ENCODE measurements around the gene BIVM. TPM values are rescaled to one million over a fixed set of nuclear protein-coding genes. Genes with fewer than 3 reads are reported as not detected.

Gene BIVM
- total RNA-seq, 1 donor = 22.1 TPM

DNA sequence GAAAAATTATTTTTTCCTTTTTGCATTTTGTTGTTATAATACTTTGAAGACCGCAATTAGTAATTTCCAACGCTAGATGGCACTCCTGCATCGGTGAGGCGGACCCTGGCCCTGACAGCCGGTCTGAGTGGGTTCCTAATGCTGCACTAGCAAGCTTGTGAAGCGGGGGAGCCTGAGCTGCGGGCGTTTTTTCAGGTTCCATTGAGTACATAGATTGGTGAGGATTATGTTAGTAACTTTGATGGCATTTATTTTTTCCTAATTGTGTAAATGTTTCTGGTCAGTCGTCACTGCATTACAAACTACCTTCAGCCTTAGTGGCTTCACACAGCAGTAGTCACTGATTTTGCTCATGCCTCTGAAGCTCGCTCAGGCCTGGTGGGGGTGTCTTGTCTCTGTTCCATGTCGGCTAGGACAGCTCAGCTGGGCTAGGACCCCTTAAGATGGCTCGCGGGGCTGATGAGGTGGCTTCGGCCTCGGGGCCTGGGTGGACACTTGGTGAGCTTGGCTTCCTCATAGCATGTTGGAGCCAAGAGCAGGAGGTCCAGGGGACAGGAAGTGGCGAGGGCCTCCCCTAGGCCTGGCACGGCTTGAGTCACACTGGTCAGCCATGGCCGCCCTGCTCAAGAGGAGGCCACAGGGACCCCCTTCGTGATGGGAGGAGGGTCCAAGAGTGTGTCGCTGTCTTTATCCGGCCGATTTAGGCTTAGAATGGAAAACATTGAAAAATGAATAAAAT, 71.9 kb downstream of the BIVM start:
- peak overlapping the region; percentile 46 for H3K4me2 ChIP-seq (ENCODE audit: insufficient read depth, low read length)
- peaks cover 70% of the 10 kb centered on the region for H3K36me3 ChIP-seq (ENCODE audit: insufficient read depth, low read length)
- H3K79me2 ChIP-seq (ENCODE audit: insufficient read depth, low read length) = peaks cover 23% of the 10 kb centered on the region
- peak overlapping the region; percentile 62 for H3K27ac ChIP-seq (ENCODE audit: low read depth, low read length)
- DNase-seq (ENCODE audit: insufficient read length, low spot score, missing footprints) = peak; percentile 19
- H2AFZ ChIP-seq (ENCODE audit: low read length) = peak overlapping the region; percentile 45
- peaks cover 15% of the 10 kb centered on the region for H4K20me1 ChIP-seq (ENCODE audit: insufficient read depth, low read length)
- peaks cover 15% of the 10 kb centered on the region for H3K4me1 ChIP-seq (ENCODE audit: insufficient read depth, low read length)
- H3K27me3 ChIP-seq (ENCODE audit: insufficient read depth, low read length) = no peaks in the 10 kb centered on the region
- H3K4me3 ChIP-seq (ENCODE audit: insufficient read depth, low read length) = no peak overlapping the region
- TF ChIP-seq, protein P1, sequence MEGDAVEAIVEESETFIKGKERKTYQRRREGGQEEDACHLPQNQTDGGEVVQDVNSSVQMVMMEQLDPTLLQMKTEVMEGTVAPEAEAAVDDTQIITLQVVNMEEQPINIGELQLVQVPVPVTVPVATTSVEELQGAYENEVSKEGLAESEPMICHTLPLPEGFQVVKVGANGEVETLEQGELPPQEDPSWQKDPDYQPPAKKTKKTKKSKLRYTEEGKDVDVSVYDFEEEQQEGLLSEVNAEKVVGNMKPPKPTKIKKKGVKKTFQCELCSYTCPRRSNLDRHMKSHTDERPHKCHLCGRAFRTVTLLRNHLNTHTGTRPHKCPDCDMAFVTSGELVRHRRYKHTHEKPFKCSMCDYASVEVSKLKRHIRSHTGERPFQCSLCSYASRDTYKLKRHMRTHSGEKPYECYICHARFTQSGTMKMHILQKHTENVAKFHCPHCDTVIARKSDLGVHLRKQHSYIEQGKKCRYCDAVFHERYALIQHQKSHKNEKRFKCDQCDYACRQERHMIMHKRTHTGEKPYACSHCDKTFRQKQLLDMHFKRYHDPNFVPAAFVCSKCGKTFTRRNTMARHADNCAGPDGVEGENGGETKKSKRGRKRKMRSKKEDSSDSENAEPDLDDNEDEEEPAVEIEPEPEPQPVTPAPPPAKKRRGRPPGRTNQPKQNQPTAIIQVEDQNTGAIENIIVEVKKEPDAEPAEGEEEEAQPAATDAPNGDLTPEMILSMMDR (IDR thresholded peaks at IDR 0.05; ENCODE audit: extremely low read depth, low read depth, low read length) = peak; percentile 91
- H3K9me3 ChIP-seq (ENCODE audit: low read depth, low read length) = no peaks in the 10 kb centered on the region

DNA sequence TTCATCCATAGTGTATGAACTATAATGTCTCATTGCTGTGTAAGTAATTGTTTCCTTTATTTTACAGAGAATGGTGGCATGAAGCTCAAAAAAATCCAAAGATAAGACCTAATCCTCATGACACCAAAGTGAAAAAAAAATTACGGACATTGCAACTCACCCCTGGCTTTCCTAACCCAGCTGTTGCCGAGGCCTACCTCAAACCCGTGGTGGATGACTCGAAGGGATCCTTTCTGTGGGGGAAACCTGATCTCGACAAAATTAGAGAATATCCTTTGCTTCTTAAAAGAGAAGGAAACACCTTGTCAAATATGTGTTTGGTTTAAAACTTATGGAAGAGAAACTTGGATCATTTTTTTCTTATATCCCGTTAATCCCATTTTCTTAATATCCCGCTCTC, 73.2 kb downstream of the BIVM start:
- TF ChIP-seq, protein P1 (IDR thresholded peaks at IDR 0.05; ENCODE audit: extremely low read depth, low read depth, low read length) = no peak
- DNase-seq (ENCODE audit: insufficient read length, low spot score, missing footprints) = peak; percentile 63
- no peak overlapping the region for H3K4me2 ChIP-seq (ENCODE audit: insufficient read depth, low read length)
- peaks cover 15% of the 10 kb centered on the region for H3K4me1 ChIP-seq (ENCODE audit: insufficient read depth, low read length)
- H4K20me1 ChIP-seq (ENCODE audit: insufficient read depth, low read length) = peaks cover 15% of the 10 kb centered on the region
- H3K36me3 ChIP-seq (ENCODE audit: insufficient read depth, low read length) = peaks cover 63% of the 10 kb centered on the region
- H3K27ac ChIP-seq (ENCODE audit: low read depth, low read length) = no peak overlapping the region
- no peak overlapping the region for H3K4me3 ChIP-seq (ENCODE audit: insufficient read depth, low read length)
- H3K27me3 ChIP-seq (ENCODE audit: insufficient read depth, low read length) = no peaks in the 10 kb centered on the region
- H3K79me2 ChIP-seq (ENCODE audit: insufficient read depth, low read length) = peaks cover 20% of the 10 kb centered on the region
- H3K9me3 ChIP-seq (ENCODE audit: low read depth, low read length) = no peaks in the 10 kb centered on the region
- H2AFZ ChIP-seq (ENCODE audit: low read length) = no peak overlapping the region

DNA sequence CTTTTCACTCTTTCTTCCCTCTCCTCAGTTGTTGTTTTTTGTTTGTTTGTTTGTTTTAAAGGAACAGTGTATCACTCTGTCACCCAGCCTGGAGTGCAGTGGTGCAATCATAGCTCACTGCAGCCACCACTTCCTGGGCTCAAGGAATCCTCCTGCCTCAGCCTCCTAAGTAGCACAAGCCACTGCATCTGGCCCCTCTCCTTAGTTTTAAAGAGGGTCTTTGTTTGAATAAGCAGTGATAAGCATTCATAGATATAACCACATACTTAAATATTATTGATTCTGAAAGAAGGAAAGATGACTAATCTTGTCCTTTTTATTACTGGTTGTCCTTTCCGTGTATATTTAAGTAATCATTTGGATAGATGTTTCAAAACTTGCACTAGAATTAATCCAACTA, 73.6 kb downstream of the BIVM start:
- no peak for DNase-seq (ENCODE audit: insufficient read length, low spot score, missing footprints)

DNA sequence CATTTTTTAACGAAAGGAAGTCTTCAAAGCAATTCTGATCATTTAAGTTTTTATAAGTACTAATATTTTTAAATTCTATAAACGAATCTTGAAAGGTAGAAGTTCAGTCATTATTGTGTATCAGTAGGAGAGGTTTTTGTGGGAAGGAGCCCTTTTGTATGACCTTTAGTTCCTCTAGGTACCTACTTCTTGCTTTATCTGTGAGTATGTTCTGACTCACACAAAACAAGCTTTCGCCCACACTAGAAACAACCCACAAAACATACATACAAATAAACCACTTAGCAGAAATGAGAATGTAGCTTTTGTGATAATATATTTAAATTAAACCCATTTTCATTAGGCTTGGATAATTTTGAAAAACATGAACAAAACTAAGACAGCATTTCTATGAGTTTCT, 74.7 kb downstream of the BIVM start:
- no peak overlapping the region for H3K4me2 ChIP-seq (ENCODE audit: insufficient read depth, low read length)
- H3K27ac ChIP-seq (ENCODE audit: low read depth, low read length) = no peak overlapping the region
- H3K9me3 ChIP-seq (ENCODE audit: low read depth, low read length) = no peaks in the 10 kb centered on the region
- H3K4me3 ChIP-seq (ENCODE audit: insufficient read depth, low read length) = no peak overlapping the region
- H2AFZ ChIP-seq (ENCODE audit: low read length) = no peak overlapping the region
- peaks cover 49% of the 10 kb centered on the region for H3K36me3 ChIP-seq (ENCODE audit: insufficient read depth, low read length)
- no peaks in the 10 kb centered on the region for H3K27me3 ChIP-seq (ENCODE audit: insufficient read depth, low read length)
- peaks cover 15% of the 10 kb centered on the region for H4K20me1 ChIP-seq (ENCODE audit: insufficient read depth, low read length)
- TF ChIP-seq, protein P1 (IDR thresholded peaks at IDR 0.05; ENCODE audit: extremely low read depth, low read depth, low read length) = no peak
- DNase-seq (ENCODE audit: insufficient read length, low spot score, missing footprints) = no peak
- peaks cover 15% of the 10 kb centered on the region for H3K4me1 ChIP-seq (ENCODE audit: insufficient read depth, low read length)
- H3K79me2 ChIP-seq (ENCODE audit: insufficient read depth, low read length) = peaks cover 13% of the 10 kb centered on the region

More for the DNA sequence above, 73.6 kb downstream of the BIVM start:
- H3K4me3 ChIP-seq (ENCODE audit: insufficient read depth, low read length) = no peak overlapping the region
- H3K4me2 ChIP-seq (ENCODE audit: insufficient read depth, low read length) = no peak overlapping the region
- H3K4me1 ChIP-seq (ENCODE audit: insufficient read depth, low read length) = peaks cover 15% of the 10 kb centered on the region
- H2AFZ ChIP-seq (ENCODE audit: low read length) = no peak overlapping the region
- H3K9me3 ChIP-seq (ENCODE audit: low read depth, low read length) = no peaks in the 10 kb centered on the region
- H4K20me1 ChIP-seq (ENCODE audit: insufficient read depth, low read length) = peaks cover 15% of the 10 kb centered on the region
- no peak overlapping the region for H3K27ac ChIP-seq (ENCODE audit: low read depth, low read length)
- TF ChIP-seq, protein P1 (IDR thresholded peaks at IDR 0.05; ENCODE audit: extremely low read depth, low read depth, low read length) = no peak
- H3K36me3 ChIP-seq (ENCODE audit: insufficient read depth, low read length) = peaks cover 59% of the 10 kb centered on the region
- H3K79me2 ChIP-seq (ENCODE audit: insufficient read depth, low read length) = peaks cover 16% of the 10 kb centered on the region
- no peaks in the 10 kb centered on the region for H3K27me3 ChIP-seq (ENCODE audit: insufficient read depth, low read length)
